ENCODE results near the gene RNPEPL1. TPM values are rescaled to one million over a fixed set of nuclear protein-coding genes. Genes with fewer than 3 reads are reported as not detected.

Gene RNPEPL1
- total and polyA plus RNA-seq, 5 donors from 2014 or later = 28.5 to 167 (median 70.8) TPM

GRCh38 chr2:240523451-240524281 is 44.6 kb upstream of the RNPEPL1 start:
- no peak overlapping the region for H3K27ac Mint-ChIP-seq
- no peaks in the 10 kb centered on the region for H3K27me3 Mint-ChIP-seq
- no peak overlapping the region for H3K4me3 Mint-ChIP-seq
- Histone ChIP-seq H3K4me3 (ENCODE audit: low read depth, low read length) (no peak overlapping the region), H3K27ac (ENCODE audit: insufficient read depth, low read length, poor library complexity, severe bottlenecking) (no peak overlapping the region), H3K36me3 (ENCODE audit: control insufficient read depth, insufficient read depth, low read length) (peaks cover 24% of the 10 kb centered on the region), H3K9me3 (ENCODE audit: control insufficient read depth in 2 of 2, low read length in 2 of 2) (peaks cover 2 to 13% of the 10 kb centered on the region in 2 experiments), H3K27me3 (ENCODE audit: control insufficient read depth, insufficient read depth, low read length) (no peaks in the 10 kb centered on the region), H3K4me1 (ENCODE audit: control insufficient read depth, insufficient read depth, low read length, poor library complexity, severe bottlenecking) (no peaks in the 10 kb centered on the region)
- peaks cover 0 to 4% (median 2%) of the 10 kb centered on the region in 7 donors for H3K9me3 Mint-ChIP-seq
- peaks cover 0 to 7% (median 3%) of the 10 kb centered on the region in 4 donors for H3K4me1 Mint-ChIP-seq
- no peak for ATAC-seq (ENCODE audit: low read depth in 2 of 2)
- no peak for DNase-seq
- H3K36me3 Mint-ChIP-seq = peaks cover 48% of the 10 kb centered on the region

- peaks cover 0 to 6% (median 2%) of the 10 kb centered on the region in 4 donors for H3K4me1 Mint-ChIP-seq
- peaks cover 0 to 7% (median 3%) of the 10 kb centered on the region in 7 donors for H3K9me3 Mint-ChIP-seq
- no peak for DNase-seq
- peaks cover 59% of the 10 kb centered on the region for H3K36me3 Mint-ChIP-seq
- H3K4me3 ChIP-seq (ENCODE audit: low read depth, low read length) = no peak overlapping the region
- no peaks in the 10 kb centered on the region for H3K27me3 ChIP-seq (ENCODE audit: control insufficient read depth, insufficient read depth, low read length)
- H3K27ac ChIP-seq (ENCODE audit: insufficient read depth, low read length, poor library complexity, severe bottlenecking) = no peak overlapping the region
- H3K4me1 ChIP-seq (ENCODE audit: control insufficient read depth, insufficient read depth, low read length, poor library complexity, severe bottlenecking) = no peaks in the 10 kb centered on the region
- H3K27ac Mint-ChIP-seq = no peak overlapping the region
- peaks cover 27% of the 10 kb centered on the region for H3K36me3 ChIP-seq (ENCODE audit: control insufficient read depth, insufficient read depth, low read length)
- no peaks in the 10 kb centered on the region for H3K27me3 Mint-ChIP-seq
- no peak overlapping the region for H3K4me3 Mint-ChIP-seq
- no peak for ATAC-seq (ENCODE audit: low read depth in 2 of 2)
- peaks cover 2 to 14% of the 10 kb centered on the region in 2 experiments for H3K9me3 ChIP-seq (ENCODE audit: control insufficient read depth in 2 of 2, low read length in 2 of 2)
These were observed 43.1 kb upstream of the RNPEPL1 start for GRCh38 chr2:240524963-240525718.

DNA sequence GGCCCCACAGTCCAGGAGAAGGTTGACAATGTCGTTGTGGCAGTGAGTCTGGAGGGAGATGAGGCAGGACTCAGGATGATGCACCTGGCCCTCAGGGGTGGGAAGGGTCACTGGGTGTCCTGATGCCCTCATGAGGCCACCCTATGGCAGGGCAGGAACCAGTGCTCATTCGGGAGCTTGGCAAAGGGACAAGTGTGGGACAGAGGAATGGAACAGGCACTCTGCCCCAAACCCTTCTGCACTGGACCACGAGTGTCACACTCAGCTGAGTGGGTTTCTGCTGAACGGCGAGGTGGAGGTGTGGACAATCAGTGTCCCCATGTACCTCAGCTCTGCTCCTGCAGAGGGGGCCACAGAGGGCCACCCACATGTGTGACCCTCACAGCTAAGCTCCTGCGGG is 42.5 kb upstream of the RNPEPL1 start:
- H3K9me3 ChIP-seq (ENCODE audit: control insufficient read depth in 2 of 2, low read length in 2 of 2) = peaks cover 2 to 19% of the 10 kb centered on the region in 2 experiments
- H3K4me1 ChIP-seq (ENCODE audit: control insufficient read depth, insufficient read depth, low read length, poor library complexity, severe bottlenecking) = no peaks in the 10 kb centered on the region
- H3K27me3 Mint-ChIP-seq = no peaks in the 10 kb centered on the region
- H3K36me3 ChIP-seq (ENCODE audit: control insufficient read depth, insufficient read depth, low read length) = peaks cover 27% of the 10 kb centered on the region
- no peak for DNase-seq
- H3K36me3 Mint-ChIP-seq = peaks cover 59% of the 10 kb centered on the region
- no peaks in the 10 kb centered on the region for H3K27me3 ChIP-seq (ENCODE audit: control insufficient read depth, insufficient read depth, low read length)
- no peak overlapping the region for H3K4me3 ChIP-seq (ENCODE audit: low read depth, low read length)
- H3K27ac ChIP-seq (ENCODE audit: insufficient read depth, low read length, poor library complexity, severe bottlenecking) = no peak overlapping the region
- peaks cover 0 to 7% (median 3%) of the 10 kb centered on the region in 7 donors for H3K9me3 Mint-ChIP-seq
- peaks cover 0 to 2% (median under 1%) of the 10 kb centered on the region in 4 donors for H3K4me1 Mint-ChIP-seq
- no peak for ATAC-seq (ENCODE audit: low read depth in 2 of 2)
- no peak overlapping the region for H3K4me3 Mint-ChIP-seq
- H3K27ac Mint-ChIP-seq = no peak overlapping the region

DNA sequence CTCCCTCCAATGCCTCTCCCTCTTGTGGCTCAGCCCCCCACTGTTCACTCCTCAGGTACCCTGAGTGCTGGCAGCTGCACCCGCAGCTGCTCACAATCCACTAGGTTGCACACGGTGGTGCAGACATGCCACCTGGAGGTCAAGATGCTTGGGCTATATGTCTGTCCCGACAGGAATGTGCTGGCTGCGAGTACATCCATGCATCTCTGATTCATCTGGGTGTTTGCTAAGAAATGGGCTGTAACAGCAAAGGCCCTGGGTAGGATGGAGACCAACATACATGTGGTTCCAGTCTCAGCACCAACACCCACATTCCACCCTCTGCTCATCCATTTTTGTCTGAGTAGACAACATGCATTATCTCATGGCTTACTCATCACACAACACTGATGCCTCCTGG is 41.8 kb upstream of the RNPEPL1 start:
- Mint-ChIP-seq H3K36me3 (peaks cover 65% of the 10 kb centered on the region), H3K27ac (no peak overlapping the region), H3K4me1 (no peaks in the 10 kb centered on the region), H3K9me3 (peaks cover 0 to 11% (median 6%) of the 10 kb centered on the region in 7 donors), H3K4me3 (no peak overlapping the region), H3K27me3 (peaks cover under 1% of the 10 kb centered on the region)
- no peak for ATAC-seq (ENCODE audit: low read depth in 2 of 2)
- DNase-seq = no peak
- Histone ChIP-seq H3K9me3 (ENCODE audit: control insufficient read depth in 2 of 2, low read length in 2 of 2) (peaks cover 8 to 25% of the 10 kb centered on the region in 2 experiments), H3K27me3 (ENCODE audit: control insufficient read depth, insufficient read depth, low read length) (no peaks in the 10 kb centered on the region), H3K4me1 (ENCODE audit: control insufficient read depth, insufficient read depth, low read length, poor library complexity, severe bottlenecking) (no peaks in the 10 kb centered on the region), H3K36me3 (ENCODE audit: control insufficient read depth, insufficient read depth, low read length) (peaks cover 34% of the 10 kb centered on the region), H3K4me3 (ENCODE audit: low read depth, low read length) (no peak overlapping the region), H3K27ac (ENCODE audit: insufficient read depth, low read length, poor library complexity, severe bottlenecking) (no peak overlapping the region)

- H3K36me3 ChIP-seq (ENCODE audit: control insufficient read depth, insufficient read depth, low read length) = peaks cover 38% of the 10 kb centered on the region
- Mint-ChIP-seq H3K27me3 (peaks cover 4% of the 10 kb centered on the region), H3K9me3 (peaks cover 2 to 18% (median 11%) of the 10 kb centered on the region in 7 donors), H3K36me3 (peaks cover 70% of the 10 kb centered on the region), H3K27ac (peak overlapping the region in 1 of 3 donors; percentile 78), H3K4me3 (no peak overlapping the region), H3K4me1 (no peaks in the 10 kb centered on the region)
- DNase-seq (no peak), ATAC-seq (ENCODE audit: low read depth in 2 of 2) (no peak)
- H3K27ac ChIP-seq (ENCODE audit: insufficient read depth, low read length, poor library complexity, severe bottlenecking) = no peak overlapping the region
- H3K4me1 ChIP-seq (ENCODE audit: control insufficient read depth, insufficient read depth, low read length, poor library complexity, severe bottlenecking) = no peaks in the 10 kb centered on the region
- no peak overlapping the region for H3K4me3 ChIP-seq (ENCODE audit: low read depth, low read length)
- H3K27me3 ChIP-seq (ENCODE audit: control insufficient read depth, insufficient read depth, low read length) = no peaks in the 10 kb centered on the region
- peaks cover 15 to 33% of the 10 kb centered on the region in 2 experiments for H3K9me3 ChIP-seq (ENCODE audit: control insufficient read depth in 2 of 2, low read length in 2 of 2)
These were observed 41.0 kb upstream of the RNPEPL1 start for GRCh38 chr2:240527153-240527750.

DNA sequence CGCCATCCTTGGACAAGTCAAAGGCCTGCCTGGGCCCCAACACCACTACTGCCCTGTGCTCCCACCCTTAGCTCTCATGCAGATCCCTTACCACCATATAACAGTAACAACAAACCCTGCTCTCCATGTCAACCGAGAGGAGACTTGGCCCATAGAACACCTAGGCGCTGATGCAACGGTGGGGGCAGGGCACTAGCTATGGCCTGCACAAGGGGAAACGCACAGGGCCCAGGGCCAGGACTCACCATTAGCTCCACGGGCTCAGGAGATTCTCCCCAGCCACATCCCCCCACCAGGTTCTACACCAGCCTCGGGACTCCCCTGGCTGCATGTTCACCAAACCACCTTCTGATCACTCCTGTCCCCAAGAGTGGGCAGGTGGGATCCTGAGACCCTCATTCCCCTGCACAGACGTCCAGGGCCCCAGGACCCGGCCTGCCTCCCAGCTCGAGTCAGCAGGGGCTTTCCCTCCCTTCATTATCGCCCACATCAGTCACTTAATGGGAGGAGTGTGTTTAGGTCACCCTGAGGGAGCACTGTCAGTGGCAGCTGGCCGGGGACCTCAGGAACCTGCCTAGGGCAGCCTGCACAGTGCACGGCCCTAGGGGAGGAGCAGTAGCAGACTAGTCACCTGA is 39.8 kb upstream of the RNPEPL1 start:
- no peak overlapping the region for H3K4me3 Mint-ChIP-seq

DNA sequence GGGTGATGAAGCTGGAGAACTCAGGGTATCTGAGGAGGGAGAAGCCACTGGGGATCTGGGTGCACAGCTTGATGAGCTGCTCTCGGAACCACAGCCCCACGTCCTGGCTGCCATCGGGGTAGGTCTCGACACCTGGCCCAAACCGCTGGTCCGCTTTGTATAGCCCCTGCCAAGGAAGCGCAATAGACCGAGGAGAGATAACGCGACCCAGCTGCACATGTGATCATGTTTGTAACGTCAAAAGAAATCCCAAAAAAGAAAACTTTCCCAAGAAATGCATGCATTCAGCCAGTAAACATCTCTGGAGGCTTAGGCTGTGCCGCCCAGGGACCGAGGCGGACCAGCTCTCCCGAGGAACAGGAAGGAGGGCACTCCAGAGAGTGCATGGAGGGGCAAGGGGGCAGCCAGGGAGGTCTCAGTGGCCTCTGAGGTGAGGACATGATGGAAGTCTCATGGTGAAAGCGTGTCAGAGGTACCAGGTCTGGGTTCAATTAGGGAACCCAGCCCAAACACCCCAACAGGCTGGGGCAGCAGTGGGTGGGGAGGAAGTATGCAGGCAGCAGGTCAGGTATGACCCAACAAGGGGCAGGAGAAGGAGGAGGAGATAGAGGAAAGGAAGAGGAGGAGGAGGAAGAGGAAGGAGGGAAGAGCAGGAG is 38.8 kb upstream of the RNPEPL1 start:
- H3K9me3 ChIP-seq (ENCODE audit: control insufficient read depth in 2 of 2, low read length in 2 of 2) = peaks cover 19 to 41% of the 10 kb centered on the region in 2 experiments
- H3K4me3 ChIP-seq (ENCODE audit: low read depth, low read length) = no peak overlapping the region
- Mint-ChIP-seq H3K4me1 (no peaks in the 10 kb centered on the region), H3K9me3 (peaks cover 5 to 26% (median 15%) of the 10 kb centered on the region in 7 donors), H3K27ac (no peak overlapping the region), H3K27me3 (peaks cover 4% of the 10 kb centered on the region), H3K4me3 (no peak overlapping the region), H3K36me3 (peaks cover 75% of the 10 kb centered on the region)
- H3K27me3 ChIP-seq (ENCODE audit: control insufficient read depth, insufficient read depth, low read length) = no peaks in the 10 kb centered on the region
- ATAC-seq (ENCODE audit: low read depth in 2 of 2) = no peak
- DNase-seq = no peak
- peaks cover 30% of the 10 kb centered on the region for H3K36me3 ChIP-seq (ENCODE audit: control insufficient read depth, insufficient read depth, low read length)
- no peak overlapping the region for H3K27ac ChIP-seq (ENCODE audit: insufficient read depth, low read length, poor library complexity, severe bottlenecking)
- no peaks in the 10 kb centered on the region for H3K4me1 ChIP-seq (ENCODE audit: control insufficient read depth, insufficient read depth, low read length, poor library complexity, severe bottlenecking)

More for the DNA sequence above, 39.8 kb upstream of the RNPEPL1 start:
- Mint-ChIP-seq H3K9me3 (peaks cover 5 to 23% (median 15%) of the 10 kb centered on the region in 7 donors), H3K27me3 (peaks cover 4% of the 10 kb centered on the region), H3K36me3 (peaks cover 73% of the 10 kb centered on the region), H3K4me1 (no peaks in the 10 kb centered on the region), H3K27ac (no peak overlapping the region)
- peaks cover 19 to 41% of the 10 kb centered on the region in 2 experiments for H3K9me3 ChIP-seq (ENCODE audit: control insufficient read depth in 2 of 2, low read length in 2 of 2)
- H3K4me1 ChIP-seq (ENCODE audit: control insufficient read depth, insufficient read depth, low read length, poor library complexity, severe bottlenecking) = no peaks in the 10 kb centered on the region
- H3K36me3 ChIP-seq (ENCODE audit: control insufficient read depth, insufficient read depth, low read length) = peaks cover 33% of the 10 kb centered on the region
- ATAC-seq (ENCODE audit: low read depth in 2 of 2) (no peak), DNase-seq (no peak)
- no peak overlapping the region for H3K4me3 ChIP-seq (ENCODE audit: low read depth, low read length)
- no peak overlapping the region for H3K27ac ChIP-seq (ENCODE audit: insufficient read depth, low read length, poor library complexity, severe bottlenecking)
- H3K27me3 ChIP-seq (ENCODE audit: control insufficient read depth, insufficient read depth, low read length) = no peaks in the 10 kb centered on the region

All from CD4-positive, CD25-positive, alpha-beta regulatory T cell (primary cell).